ENCODE data around the gene ISX. TPM values are rescaled to one million over a fixed set of nuclear protein-coding genes. Genes with fewer than 3 reads are reported as not detected.
A peak's percentile ranks its signal among the peaks of the same experiment; 100 is the strongest.

ISX gene
- total RNA-seq, 1 donor from 2014 or later, result not detected

GRCh38 chr22:35102663-35103062, 36.7 kb downstream of the ISX start:
- Histone ChIP-seq H3K36me3 (ENCODE audit: control insufficient read depth, insufficient read depth, low read length) (no peaks in the 10 kb centered on the region), H3K4me3 (ENCODE audit: low read depth, low read length) (no peak overlapping the region), H3K27me3 (ENCODE audit: control insufficient read depth, insufficient read depth, low read length) (no peaks in the 10 kb centered on the region)
- TF ChIP-seq, protein P1, sequence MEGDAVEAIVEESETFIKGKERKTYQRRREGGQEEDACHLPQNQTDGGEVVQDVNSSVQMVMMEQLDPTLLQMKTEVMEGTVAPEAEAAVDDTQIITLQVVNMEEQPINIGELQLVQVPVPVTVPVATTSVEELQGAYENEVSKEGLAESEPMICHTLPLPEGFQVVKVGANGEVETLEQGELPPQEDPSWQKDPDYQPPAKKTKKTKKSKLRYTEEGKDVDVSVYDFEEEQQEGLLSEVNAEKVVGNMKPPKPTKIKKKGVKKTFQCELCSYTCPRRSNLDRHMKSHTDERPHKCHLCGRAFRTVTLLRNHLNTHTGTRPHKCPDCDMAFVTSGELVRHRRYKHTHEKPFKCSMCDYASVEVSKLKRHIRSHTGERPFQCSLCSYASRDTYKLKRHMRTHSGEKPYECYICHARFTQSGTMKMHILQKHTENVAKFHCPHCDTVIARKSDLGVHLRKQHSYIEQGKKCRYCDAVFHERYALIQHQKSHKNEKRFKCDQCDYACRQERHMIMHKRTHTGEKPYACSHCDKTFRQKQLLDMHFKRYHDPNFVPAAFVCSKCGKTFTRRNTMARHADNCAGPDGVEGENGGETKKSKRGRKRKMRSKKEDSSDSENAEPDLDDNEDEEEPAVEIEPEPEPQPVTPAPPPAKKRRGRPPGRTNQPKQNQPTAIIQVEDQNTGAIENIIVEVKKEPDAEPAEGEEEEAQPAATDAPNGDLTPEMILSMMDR (IDR thresholded peaks at IDR 0.05; ENCODE audit: insufficient read depth, low read length, severe bottlenecking), result no peak
- FAIRE-seq (no peak), DNase-seq (ENCODE audit: low read depth) (peak; percentile 14)

DNA sequence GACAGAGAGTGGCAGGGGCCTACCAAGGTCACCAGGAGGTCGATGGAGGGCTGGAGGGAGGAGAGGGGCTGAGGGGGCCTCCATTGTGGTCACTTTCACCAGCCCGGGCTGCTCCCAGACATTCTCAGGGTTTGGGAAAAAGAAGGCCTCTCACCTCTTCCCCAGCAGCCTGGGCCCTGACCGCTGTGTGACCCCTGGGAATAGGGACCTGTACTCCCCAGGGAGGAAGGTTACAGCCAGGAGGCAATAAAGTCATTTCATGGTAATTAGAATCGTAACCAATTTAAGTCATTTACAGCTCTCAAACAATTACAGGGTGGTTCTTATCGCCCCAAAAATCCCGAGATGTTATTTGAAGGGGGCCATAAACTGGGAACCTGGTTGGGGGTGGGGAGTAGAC, 37.8 kb downstream of the ISX start:
- DNase-seq (ENCODE audit: low read depth), result no peak
- H3K27me3 ChIP-seq (ENCODE audit: control insufficient read depth, insufficient read depth, low read length), result no peaks in the 10 kb centered on the region
- FAIRE-seq, result no peak
- no peaks in the 10 kb centered on the region for H3K36me3 ChIP-seq (ENCODE audit: control insufficient read depth, insufficient read depth, low read length)
- TF ChIP-seq, protein P1 (IDR thresholded peaks at IDR 0.05; ENCODE audit: insufficient read depth, low read length, severe bottlenecking), result no peak
- H3K4me3 ChIP-seq (ENCODE audit: low read depth, low read length), result no peak overlapping the region

DNA sequence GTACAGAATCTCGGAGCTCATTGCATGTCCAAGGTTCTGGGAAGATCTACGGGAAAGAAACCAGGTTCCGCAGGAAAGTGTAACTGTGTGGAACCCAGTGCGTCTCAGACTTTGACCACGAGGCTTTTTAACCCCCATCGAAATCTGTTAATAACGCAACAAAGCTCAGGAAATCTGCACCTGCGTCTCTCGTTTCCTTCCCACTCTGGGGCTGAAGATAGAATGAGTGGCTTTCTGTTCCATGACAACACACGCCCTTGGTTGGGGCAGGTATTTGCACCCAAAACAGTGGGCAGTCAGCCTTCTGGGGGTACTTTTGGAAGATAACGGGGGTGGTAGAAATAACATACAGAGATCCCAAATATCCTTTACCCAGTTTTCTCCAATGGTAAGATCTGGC, 38.5 kb downstream of the ISX start:
- no peak for FAIRE-seq
- TF ChIP-seq, protein P1 (IDR thresholded peaks at IDR 0.05; ENCODE audit: insufficient read depth, low read length, severe bottlenecking), result no peak
- Histone ChIP-seq H3K36me3 (ENCODE audit: control insufficient read depth, insufficient read depth, low read length) (no peaks in the 10 kb centered on the region), H3K27me3 (ENCODE audit: control insufficient read depth, insufficient read depth, low read length) (no peaks in the 10 kb centered on the region), H3K4me3 (ENCODE audit: low read depth, low read length) (no peak overlapping the region)
- no peak for DNase-seq (ENCODE audit: low read depth)

- Histone ChIP-seq H3K36me3 (ENCODE audit: control insufficient read depth, insufficient read depth, low read length) (no peaks in the 10 kb centered on the region), H3K27me3 (ENCODE audit: control insufficient read depth, insufficient read depth, low read length) (no peaks in the 10 kb centered on the region), H3K4me3 (ENCODE audit: low read depth, low read length) (no peak overlapping the region)
- FAIRE-seq (no peak), DNase-seq (ENCODE audit: low read depth) (no peak)
- TF ChIP-seq, protein P1 (IDR thresholded peaks at IDR 0.05; ENCODE audit: insufficient read depth, low read length, severe bottlenecking), result no peak
Observed at GRCh38 chr22:35109616-35110015, 43.7 kb downstream of the ISX start.

DNA sequence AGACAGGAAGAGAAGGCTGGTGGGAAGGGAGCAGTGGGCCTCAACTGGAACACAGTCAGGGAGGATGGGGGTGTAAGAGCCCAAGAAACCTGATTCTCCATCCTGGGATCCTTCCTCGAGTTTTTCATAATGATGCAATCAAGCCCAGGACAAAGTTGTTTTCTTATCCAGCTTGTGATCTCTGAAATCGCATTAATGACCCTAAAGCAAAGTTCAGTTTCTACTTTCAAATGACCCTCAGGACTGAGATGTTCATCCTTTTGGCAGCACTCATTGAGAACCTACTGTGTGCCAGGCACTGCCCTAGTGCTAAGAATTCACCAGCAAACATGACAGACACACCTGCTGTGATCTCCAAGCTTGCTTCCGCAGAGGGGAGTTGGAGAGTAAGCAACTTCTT, 45.3 kb downstream of the ISX start:
- no peaks in the 10 kb centered on the region for H3K27me3 ChIP-seq (ENCODE audit: control insufficient read depth, insufficient read depth, low read length)
- TF ChIP-seq, protein P1 (IDR thresholded peaks at IDR 0.05; ENCODE audit: insufficient read depth, low read length, severe bottlenecking), result no peak
- H3K36me3 ChIP-seq (ENCODE audit: control insufficient read depth, insufficient read depth, low read length), result no peaks in the 10 kb centered on the region
- FAIRE-seq (no peak), DNase-seq (ENCODE audit: low read depth) (no peak)
- H3K4me3 ChIP-seq (ENCODE audit: low read depth, low read length), result no peak overlapping the region

DNA sequence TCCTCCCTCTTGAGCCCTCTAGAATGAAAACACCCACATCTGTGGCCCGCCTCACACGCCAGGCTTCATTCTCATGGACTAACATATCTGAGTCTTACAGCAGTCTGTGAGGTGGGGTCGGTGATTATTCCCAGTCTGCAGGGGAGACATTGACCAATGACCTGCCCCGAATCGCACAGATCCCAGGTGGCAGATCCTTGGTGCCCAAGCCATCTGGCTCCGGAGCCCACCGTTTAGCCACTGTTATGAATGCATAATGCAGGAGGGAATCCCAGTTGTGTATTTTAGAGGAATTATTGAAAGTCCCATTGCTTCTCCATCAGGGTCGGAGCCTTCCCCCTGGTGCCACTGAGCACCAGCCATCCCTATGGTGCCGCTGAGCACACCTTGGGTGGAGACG, 47.4 kb downstream of the ISX start:
- FAIRE-seq (no peak), DNase-seq (ENCODE audit: low read depth) (no peak)
- H3K4me3 ChIP-seq (ENCODE audit: low read depth, low read length), result no peak overlapping the region
- TF ChIP-seq, protein P1 (IDR thresholded peaks at IDR 0.05; ENCODE audit: insufficient read depth, low read length, severe bottlenecking), result no peak
- H3K27me3 ChIP-seq (ENCODE audit: control insufficient read depth, insufficient read depth, low read length), result no peaks in the 10 kb centered on the region
- no peaks in the 10 kb centered on the region for H3K36me3 ChIP-seq (ENCODE audit: control insufficient read depth, insufficient read depth, low read length)
